K562 (cell line): ENCODE measurements around the gene ANKRD65. TPM values are rescaled to one million over a fixed set of nuclear protein-coding genes. Genes with fewer than 3 reads are reported as not detected.

Experiments
- ARID3A ChIP-seq: IDR thresholded peaks from 2 replicates; pipeline ENCODE4 v1.6.1; 2012; ENCODE audit warnings: low read depth, low read length, improper control_type of control experiment, borderline replicate concordance
- ATF4 ChIP-seq: fragments of 450-650 bp; formaldehyde crosslinking; IDR thresholded peaks from 2 replicates; pipeline ENCODE4 v1.4.0; 2022; ENCODE audit warnings: mild to moderate bottlenecking, moderate library complexity
- CBX2 ChIP-seq: fragments of 200-600 bp; sonication (generic); IDR thresholded peaks from one replicate; pipeline ENCODE4 v1.6.1; 2012; ENCODE audit warnings: mild to moderate bottlenecking, low read length, inconsistent platforms; ENCODE audit not compliant: insufficient read depth, poor library complexity, severe bottlenecking
- CTCFL ChIP-seq: IDR thresholded peaks from 2 replicates; pipeline ENCODE4 v1.6.1; 2011; ENCODE audit warnings: borderline replicate concordance, low read depth, mild to moderate bottlenecking, moderate library complexity, low read length; ENCODE audit not compliant: insufficient read depth, poor library complexity, severe bottlenecking
- HDAC6 ChIP-seq: IDR thresholded peaks from 2 replicates; pipeline ENCODE4 v1.6.1; 2012; ENCODE audit warnings: low read depth, mild to moderate bottlenecking, control low read depth, inconsistent platforms, low read length, moderate library complexity
- JUN ChIP-seq, 2 experiments: sonication (generic) in 1 of 2; formaldehyde crosslinking in 1 of 2; IDR thresholded peaks; 2 replicates each; pipeline versions ENCODE4 v1.6.1 to v1.8.0; 2012 to 2022; ENCODE audit warnings: borderline replicate concordance in 2 of 2, mild to moderate bottlenecking in 2 of 2, improper control_type of control experiment in 1 of 2, low read depth in 1 of 2, low read length in 1 of 2, missing genetic modification reagents in 1 of 2
- LCOR ChIP-seq: sonication (generic); formaldehyde crosslinking; IDR thresholded peaks from 2 replicates; pipeline ENCODE4 v1.8.0; 2022; ENCODE audit warnings: mild to moderate bottlenecking, missing genetic modification reagents
- MCM2 ChIP-seq: fragments of 450-650 bp; IDR thresholded peaks from 2 replicates; pipeline ENCODE4 v1.6.1; 2017; ENCODE audit warnings: low read depth, mild to moderate bottlenecking
- MCM3 ChIP-seq: fragments of 450-650 bp; IDR thresholded peaks from 2 replicates; pipeline ENCODE4 v1.6.1; 2016
- MCM5 ChIP-seq: fragments of 450-650 bp; IDR thresholded peaks from 2 replicates; pipeline ENCODE4 v1.6.1; 2016; ENCODE audit warnings: low read depth
- PHF8 ChIP-seq: fragments of 200-600 bp; sonication (generic); IDR thresholded peaks from 2 replicates; pipeline ENCODE4 v1.6.1; 2012; ENCODE audit warnings: mixed run types, mild to moderate bottlenecking, inconsistent platforms, low read length, moderate library complexity, borderline replicate concordance
- POLR2H ChIP-seq: IDR thresholded peaks from 2 replicates; pipeline ENCODE4 v1.6.1; 2016; ENCODE audit warnings: missing genetic modification characterization, low read depth, mild to moderate bottlenecking, control low read depth, missing compliant biosample characterization, moderate library complexity
- PREB ChIP-seq: sonication (generic); formaldehyde crosslinking; IDR thresholded peaks from 2 replicates; pipeline ENCODE4 v1.8.1; 2023; ENCODE audit warnings: mild to moderate bottlenecking, missing genetic modification reagents
- STAT5A ChIP-seq: IDR thresholded peaks from 2 replicates; pipeline ENCODE4 v1.6.1; 2012; ENCODE audit warnings: low read length, inconsistent platforms, borderline replicate concordance
- THAP12 ChIP-seq: fragments of 250-450 bp; sonication (Bioruptor Pico); IDR thresholded peaks from 2 replicates; pipeline ENCODE4 v1.9.0; 2021; ENCODE audit warnings: mild to moderate bottlenecking, inconsistent platforms
- ZNF785 ChIP-seq: fragments of 250-450 bp; sonication (Bioruptor Pico); IDR thresholded peaks from 2 replicates; pipeline ENCODE4 v1.4.0; 2020; ENCODE audit warnings: mild to moderate bottlenecking
- polyA plus RNA-seq, 8 experiments: library from polyadenylated mRNA; depleted of rRNA in 4 of 8; stranded (reverse) in 5 of 8; unstranded in 3 of 8; fragments of >200 nt; fragmentation: Nextera tagmentation in 2 of 8; fragmentation: Illumina TruSeq in 1 of 8; extraction: Ambion mirVana in 2 of 8; extraction: Trizol in 1 of 8; gene quantifications; 2 replicates each; pipeline versions ENCODE4 v1.2.1 to v1.2.3, GENCODE V29; 2011 to 2014; ENCODE audit warnings: inconsistent platforms in 1 of 8, missing spikeins in 1 of 8
- total RNA-seq, 7 experiments: library from RNA; depleted of rRNA in 6 of 7; stranded (reverse); fragments of >200 nt in 6 of 7; fragmentation: Illumina TruSeq in 2 of 7; extraction: Trizol in 2 of 7; gene quantifications; 2 replicates each; pipeline versions ENCODE4 v1.2.1 to v1.2.3, GENCODE V29; 2011 to 2021; ENCODE audit warnings: low replicate concordance in 1 of 7

Gene ANKRD65
- total and polyA plus RNA-seq, 9 of the 15 experiments (the other 6 are each of a cell fraction or from before 2014, with no cell fraction given): not detected

GRCh38 chr1:1371746-1372711 lies 49.0 kb downstream of the ANKRD65 start (continued):
- TF ChIP-seq CTCFL (peak; percentile 94), MCM3 (no peak), MCM5 (no peak), ZNF785 (CRISPR knock-in tag) (no peak), THAP12 (CRISPR knock-in tag) (no peak), PHF8 (no peak; the same call in 1 of the 2 replicates), ATF4 (peak; percentile 3; the same call in 1 of the 2 replicates), POLR2H (tag) (no peak), PREB (CRISPR knock-in tag) (no peak), HDAC6 (no peak), STAT5A (no peak), LCOR (CRISPR knock-in tag) (0 out of 2 replicates have a peak, but pooled peaks have one; percentile 36), CBX2 (no peak), JUN (IDR thresholded peaks at IDR 0.05; ENCODE audit: borderline replicate concordance, low read depth, low read length) (no peak), JUN (CRISPR knock-in tag; IDR thresholded peaks at IDR 0.05; ENCODE audit: borderline replicate concordance) (no peak), ARID3A (no peak), MCM2 (no peak)
